ENCODE data around the gene OR1F1. TPM values are rescaled to one million over a fixed set of nuclear protein-coding genes. Genes with fewer than 3 reads are reported as not detected.

OR1F1 gene
- total RNA-seq = not detected in 2 replicates

GRCh38 chr16:3187798-3188674 lies at the start of gene OR1F1:
TSS of gene OR1F1 (plus strand) at chr16:3188204.

GRCh38 chr16:3234857-3235561 lies 47.0 kb downstream of the OR1F1 start, which contains the start of gene ZNF200:
TSS of gene ZNF200 (minus strand) at chr16:3235158. CDS start at chr16:3233755, 1,403 bp downstream.

Other genes with a start within 250 kb of the OR1F1 start
- under 0.01 TPM in 1 of 2 replicates, not detected in the other for gene KREMEN2, start 223.9 kb upstream of the OR1F1 start, total RNA-seq
- gene PAQR4, start 218.9 kb upstream of the OR1F1 start, total RNA-seq = 0.79 and 1.1 TPM in 2 replicates
- gene PKMYT1, start 207.8 kb upstream of the OR1F1 start, total RNA-seq = 1.1 TPM in 1 of 2 replicates, not detected in the other
- under 0.01 TPM in 1 of 2 replicates, not detected in the other for gene CLDN9, start 175.3 kb upstream of the OR1F1 start, total RNA-seq
- gene CLDN6, start 170.0 kb upstream of the OR1F1 start, total RNA-seq = 0.09 and 0.16 TPM in 2 replicates
- gene TNFRSF12A, start 167.8 kb upstream of the OR1F1 start, total RNA-seq = 49.5 and 111 TPM in 2 replicates
- 16.8 and 30.7 TPM in 2 replicates for gene HCFC1R1, start 164.3 kb upstream of the OR1F1 start, total RNA-seq
- gene THOC6, start 164.2 kb upstream of the OR1F1 start, total RNA-seq = 17.8 and 20.2 TPM in 2 replicates
- 0.17 and 0.32 TPM in 2 replicates for gene BICDL2, start 151.3 kb upstream of the OR1F1 start, total RNA-seq
- under 0.01 TPM in 1 of 2 replicates, not detected in the other for gene MMP25, start 141.6 kb upstream of the OR1F1 start, total RNA-seq
- 2.7 and 5.2 TPM in 2 replicates for gene IL32, start 122.6 kb upstream of the OR1F1 start, total RNA-seq
- gene ZSCAN10, start 88.9 kb upstream of the OR1F1 start, total RNA-seq = not detected in 2 replicates
- gene ZNF205, start 75.6 kb upstream of the OR1F1 start, total RNA-seq = 12.1 and 14.3 TPM in 2 replicates
- gene ZNF213, start 53.2 kb upstream of the OR1F1 start, total RNA-seq = 3.2 and 5.0 TPM in 2 replicates
- 6.0 and 6.3 TPM in 2 replicates for gene ZNF200, start 47.0 kb downstream of the OR1F1 start, total RNA-seq
- under 0.01 and 0.09 TPM in 2 replicates for gene MEFV, start 68.4 kb downstream of the OR1F1 start, total RNA-seq
- gene ZNF263, start 95.3 kb downstream of the OR1F1 start, total RNA-seq = 30.0 and 30.6 TPM in 2 replicates
- gene TIGD7, start 117.2 kb downstream of the OR1F1 start, total RNA-seq = 4.4 and 8.5 TPM in 2 replicates
- 16.7 and 18.3 TPM in 2 replicates for gene ZNF75A, start 117.3 kb downstream of the OR1F1 start, total RNA-seq
- 0.16 and 0.43 TPM in 2 replicates for gene OR2C1, start 167.7 kb downstream of the OR1F1 start, total RNA-seq
- gene ZSCAN32, start 212.8 kb downstream of the OR1F1 start, total RNA-seq = 6.2 and 9.1 TPM in 2 replicates
- gene ZNF174, start 213.0 kb downstream of the OR1F1 start, total RNA-seq = 4.8 and 6.3 TPM in 2 replicates